ENCODE measurements around the gene CBX3.
A peak's percentile ranks its signal among the peaks of the same experiment; 100 is the strongest.

DNA sequence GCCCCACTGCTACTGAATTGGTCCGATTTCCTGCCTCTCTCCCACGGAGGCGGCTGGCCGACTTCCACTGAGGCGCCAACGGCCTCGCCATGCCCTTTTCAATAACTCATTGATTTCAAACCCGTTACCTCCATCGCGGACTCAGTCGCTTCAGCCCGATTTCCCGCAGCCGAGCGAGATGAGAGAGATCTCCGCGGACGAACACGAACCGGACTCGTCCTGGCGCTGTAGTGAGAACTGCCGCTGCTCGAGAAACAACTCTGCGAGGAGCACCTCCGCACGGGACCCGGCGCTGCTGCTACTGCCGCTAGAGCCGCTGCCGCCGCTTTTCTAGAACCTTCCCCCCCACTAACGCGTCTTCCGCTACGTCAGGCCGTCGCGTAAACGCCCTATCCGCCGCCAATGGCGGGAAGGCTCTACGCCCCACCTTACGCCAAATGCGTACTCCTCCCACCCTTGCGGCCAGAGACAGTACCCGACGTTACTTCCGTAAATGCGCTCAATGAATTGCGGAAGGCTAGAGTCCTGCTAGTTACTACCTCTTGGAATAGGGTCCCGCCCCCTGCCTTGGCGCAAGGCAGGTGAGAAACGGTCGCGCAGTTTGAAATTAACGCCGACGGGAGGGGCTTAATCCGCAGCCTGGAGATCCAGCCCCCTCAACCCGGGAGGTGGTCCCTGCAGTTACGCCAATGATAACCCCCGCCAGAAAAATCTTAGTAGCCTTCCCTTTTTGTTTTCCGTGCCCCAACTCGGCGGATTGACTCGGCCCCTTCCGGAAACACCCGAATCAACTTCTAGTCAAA is 900 bp upstream of the CBX3 start, which contains the start of gene HNRNPA2B1:
- TF ChIP-seq CTCF (IDR thresholded peaks at IDR 0.05) (peak; percentile 24 to 58 (median 36)), POLR2AphosphoS5 (IDR thresholded peaks at IDR 0.05) (peak; percentile 98)

Measured in prostate gland (tissue), 2 donors.